ENCODE measurements around the gene GAK.

GAK gene

GRCh38 chr4:965048-965765 lies 33.1 kb upstream of the GAK start:
- in situ Hi-C loops (cut with MboI; ENCODE audit: low pct_unique_long_range_greater_than_20kb, low sequenced_read_pairs), result no loop called here
- no peak for DNase-seq

GRCh38 chr4:964346-965025 lies 32.4 kb upstream of the GAK start:
- in situ Hi-C loops (cut with MboI; ENCODE audit: low pct_unique_long_range_greater_than_20kb, low sequenced_read_pairs), result no loop called here
- DNase-seq, result no peak

- no peak for DNase-seq
- in situ Hi-C loops (cut with MboI; ENCODE audit: low pct_unique_long_range_greater_than_20kb, low sequenced_read_pairs), result no loop called here
Observed at GRCh38 chr4:963276-964225, 31.4 kb upstream of the GAK start.

GRCh38 chr4:962231-963208 lies 30.4 kb upstream of the GAK start:
- DNase-seq, result no peak
- in situ Hi-C loops (cut with MboI; ENCODE audit: low pct_unique_long_range_greater_than_20kb, low sequenced_read_pairs), result no loop called here

- in situ Hi-C loops (cut with MboI; ENCODE audit: low pct_unique_long_range_greater_than_20kb, low sequenced_read_pairs), result no loop called here
- DNase-seq, result no peak
Observed at GRCh38 chr4:961351-962230, 29.5 kb upstream of the GAK start.

- no peak for DNase-seq
- in situ Hi-C loops (cut with MboI; ENCODE audit: low pct_unique_long_range_greater_than_20kb, low sequenced_read_pairs), result no loop called here
Observed at GRCh38 chr4:960636-961350, 28.7 kb upstream of the GAK start.

GRCh38 chr4:960140-960635 lies 28.1 kb upstream of the GAK start:
- in situ Hi-C loops (cut with MboI; ENCODE audit: low pct_unique_long_range_greater_than_20kb, low sequenced_read_pairs), result no loop called here
- no peak for DNase-seq

- in situ Hi-C loops (cut with MboI; ENCODE audit: low pct_unique_long_range_greater_than_20kb, low sequenced_read_pairs), result no loop called here
- DNase-seq, result no peak
Observed at GRCh38 chr4:959338-960139, 27.4 kb upstream of the GAK start.

GRCh38 chr4:958696-959337 lies 26.7 kb upstream of the GAK start:
- in situ Hi-C loops (cut with MboI; ENCODE audit: low pct_unique_long_range_greater_than_20kb, low sequenced_read_pairs), result no loop called here
- DNase-seq, result no peak

- in situ Hi-C loops (cut with MboI; ENCODE audit: low pct_unique_long_range_greater_than_20kb, low sequenced_read_pairs), result no loop called here
- DNase-seq, result no peak
Observed at GRCh38 chr4:958314-958665, 26.2 kb upstream of the GAK start.

- no peak for DNase-seq
- in situ Hi-C loops (cut with MboI; ENCODE audit: low pct_unique_long_range_greater_than_20kb, low sequenced_read_pairs), result no loop called here
Observed at GRCh38 chr4:957581-958313, 25.6 kb upstream of the GAK start.

GRCh38 chr4:957231-957580 lies 25.1 kb upstream of the GAK start:
- in situ Hi-C loops (cut with MboI; ENCODE audit: low pct_unique_long_range_greater_than_20kb, low sequenced_read_pairs), result no loop called here
- DNase-seq, result no peak

- in situ Hi-C loops (cut with MboI; ENCODE audit: low pct_unique_long_range_greater_than_20kb, low sequenced_read_pairs), result no loop called here
- no peak for DNase-seq
Observed at GRCh38 chr4:956531-957230, 24.6 kb upstream of the GAK start.

- in situ Hi-C loops (cut with MboI; ENCODE audit: low pct_unique_long_range_greater_than_20kb, low sequenced_read_pairs), result no loop called here
- no peak for DNase-seq
Observed at GRCh38 chr4:955931-956381, 23.8 kb upstream of the GAK start.

Data from KBM-7 (cell line).